NCI-H2081 treated with DMSO at 0.1 percent for 48 hours (cell line): ENCODE results near the gene ADCYAP1R1.

Experiments used
- DNase-seq: peaks from one replicate; lab custom pipeline; 2025; lab: John Stamatoyannopoulos, UW

The ADCYAP1R1 gene

GRCh38 chr7:31043051-31043471 is 9.0 kb upstream of the ADCYAP1R1 start:
- no peak for DNase-seq

GRCh38 chr7:31044529-31044928 is 7.6 kb upstream of the ADCYAP1R1 start:
- DNase-seq: no peak

GRCh38 chr7:31046723-31047122 is 5.4 kb upstream of the ADCYAP1R1 start:
- no peak for DNase-seq

GRCh38 chr7:31047313-31048146 is 4.6 kb upstream of the ADCYAP1R1 start:
- no peak for DNase-seq

- no peak for DNase-seq
These were observed 2.9 kb upstream of the ADCYAP1R1 start for GRCh38 chr7:31049005-31049765.

- DNase-seq: no peak
These were observed 356 bp downstream of the ADCYAP1R1 start for GRCh38 chr7:31052487-31052840.

- no peak for DNase-seq
These were observed 913 bp downstream of the ADCYAP1R1 start for GRCh38 chr7:31052841-31053601.

GRCh38 chr7:31053986-31054385 is 1.9 kb downstream of the ADCYAP1R1 start:
- DNase-seq: no peak

GRCh38 chr7:31054608-31055278 is 2.6 kb downstream of the ADCYAP1R1 start:
- no peak for DNase-seq

- DNase-seq: no peak
These were observed 3.4 kb downstream of the ADCYAP1R1 start for GRCh38 chr7:31055471-31055870.

GRCh38 chr7:31056775-31057346 is 4.8 kb downstream of the ADCYAP1R1 start:
- no peak for DNase-seq

- no peak for DNase-seq
These were observed 6.0 kb downstream of the ADCYAP1R1 start for GRCh38 chr7:31058122-31058521.

- DNase-seq: no peak
These were observed 6.6 kb downstream of the ADCYAP1R1 start for GRCh38 chr7:31058688-31059087.

GRCh38 chr7:31059551-31059950 is 7.4 kb downstream of the ADCYAP1R1 start:
- no peak for DNase-seq

- no peak for DNase-seq
These were observed 9.1 kb downstream of the ADCYAP1R1 start for GRCh38 chr7:31061185-31061584.

- no peak for DNase-seq
These were observed 10.8 kb downstream of the ADCYAP1R1 start for GRCh38 chr7:31062746-31063435.

GRCh38 chr7:31065021-31065593 is 13.0 kb downstream of the ADCYAP1R1 start:
- no peak for DNase-seq

GRCh38 chr7:31065840-31066239 is 13.7 kb downstream of the ADCYAP1R1 start:
- no peak for DNase-seq

- DNase-seq: no peak
These were observed 14.5 kb downstream of the ADCYAP1R1 start for GRCh38 chr7:31066516-31067130.

- no peak for DNase-seq
These were observed 15.4 kb downstream of the ADCYAP1R1 start for GRCh38 chr7:31067491-31067890.
